BE2C (cell line): ENCODE measurements around the gene VTN.

ENCODE experiments used
- DNase-seq: peaks from one replicate; pipeline ENCODE4 v3.0.0-alpha.2; 2020
- H3K27me3 ChIP-seq: fragments of 250-450 bp; sonication (Bioruptor Pico); 2 replicates; pipeline ENCODE4 v1.5.1; 2020; ENCODE audit warnings: mild to moderate bottlenecking
- H3K36me3 ChIP-seq: fragments of 250-450 bp; sonication (Bioruptor Pico); 2 replicates; pipeline ENCODE4 v1.5.1; 2020; ENCODE audit warnings: mild to moderate bottlenecking
- H3K4me1 ChIP-seq: fragments of 250-450 bp; sonication (Bioruptor Pico); 2 replicates; pipeline ENCODE4 v1.5.1; 2020
- H3K4me3 ChIP-seq: 2 replicates; pipeline ENCODE4 v1.5.1; 2011; ENCODE audit warnings: low read depth, low read length
- H3K9me3 ChIP-seq: fragments of 250-450 bp; sonication (Bioruptor Pico); 2 replicates; pipeline ENCODE4 v1.5.1; 2020
- CTCF ChIP-seq: IDR thresholded peaks from 2 replicates; pipeline ENCODE4 v1.5.1; 2012; ENCODE audit warnings: mild to moderate bottlenecking, low read depth, low read length

VTN gene

GRCh38 chr17:28391401-28391800 lies 21.3 kb upstream of the VTN start:
- no peak for DNase-seq
- no peaks in the 10 kb centered on the region for H3K4me1 ChIP-seq
- H3K4me3 ChIP-seq, result no peak overlapping the region
- no peak for TF ChIP-seq CTCF
- H3K36me3 ChIP-seq, result peaks cover 10% of the 10 kb centered on the region
- no peaks in the 10 kb centered on the region for H3K9me3 ChIP-seq
- H3K27me3 ChIP-seq, result no peaks in the 10 kb centered on the region

- Histone ChIP-seq H3K4me1 (no peaks in the 10 kb centered on the region), H3K9me3 (no peaks in the 10 kb centered on the region), H3K4me3 (no peak overlapping the region), H3K36me3 (peaks cover 10% of the 10 kb centered on the region), H3K27me3 (no peaks in the 10 kb centered on the region)
- no peak for TF ChIP-seq CTCF
- no peak for DNase-seq
Observed at GRCh38 chr17:28390984-28391383, 20.9 kb upstream of the VTN start.

GRCh38 chr17:28390563-28390962 lies 20.5 kb upstream of the VTN start:
- H3K4me1 ChIP-seq, result no peaks in the 10 kb centered on the region

GRCh38 chr17:28390141-28390540 lies 20.0 kb upstream of the VTN start:
- Histone ChIP-seq H3K4me1 (no peaks in the 10 kb centered on the region), H3K4me3 (no peak overlapping the region), H3K9me3 (no peaks in the 10 kb centered on the region), H3K27me3 (no peaks in the 10 kb centered on the region), H3K36me3 (peaks cover 10% of the 10 kb centered on the region)
- TF ChIP-seq CTCF, result no peak
- no peak for DNase-seq

More at GRCh38 chr17:28390563-28390962, 20.5 kb upstream of the VTN start:
- Histone ChIP-seq H3K9me3 (no peaks in the 10 kb centered on the region), H3K27me3 (no peaks in the 10 kb centered on the region), H3K36me3 (peaks cover 10% of the 10 kb centered on the region), H3K4me3 (no peak overlapping the region)
- no peak for DNase-seq
- TF ChIP-seq CTCF, result no peak

- H3K27me3 ChIP-seq, result no peaks in the 10 kb centered on the region
- H3K36me3 ChIP-seq, result peaks cover 13% of the 10 kb centered on the region
- no peak for DNase-seq
- H3K4me1 ChIP-seq, result no peaks in the 10 kb centered on the region
- no peaks in the 10 kb centered on the region for H3K9me3 ChIP-seq
- H3K4me3 ChIP-seq, result no peak overlapping the region
- no peak for TF ChIP-seq CTCF
Observed at GRCh38 chr17:28388106-28388505, 18.0 kb upstream of the VTN start.

GRCh38 chr17:28386391-28386790 lies 16.3 kb upstream of the VTN start:
- Histone ChIP-seq H3K27me3 (no peaks in the 10 kb centered on the region), H3K36me3 (peaks cover 13% of the 10 kb centered on the region)
- no peak for TF ChIP-seq CTCF

More at GRCh38 chr17:28386391-28386790, 16.3 kb upstream of the VTN start:
- Histone ChIP-seq H3K4me1 (no peaks in the 10 kb centered on the region), H3K9me3 (no peaks in the 10 kb centered on the region), H3K4me3 (no peak overlapping the region)
- no peak for DNase-seq
